Prostate gland (tissue), 2 donors: Measurements from ENCODE around the gene DLX1. TPM values are rescaled to one million over a fixed set of nuclear protein-coding genes. Genes with fewer than 3 reads are reported as not detected.
"Not testable (repeated sequence)": the region's sequence is repeated elsewhere in the genome, so short reads cannot be mapped to it uniquely, and the experiment has no call there.

ENCODE experiments used
- DNase-seq: peaks from one replicate; pipeline ENCODE4 v3.0.0-alpha.2; 2019; ENCODE audit warnings: low spot score
- H3K27ac ChIP-seq, 2 donors: fragments of 200-600 bp; sonication (generic); 2 replicates each; pipeline ENCODE4 v1.5.1; 2017 to 2019
- H3K27me3 ChIP-seq: fragments of 200-600 bp; sonication (generic); replicated peaks from 2 replicates; pipeline ENCODE4 v1.5.1; 2019; ENCODE audit not compliant: insufficient read depth
- H3K36me3 ChIP-seq, 2 donors: fragments of 200-600 bp; sonication (generic); 1 replicate in 1 of 2; 2 replicates in 1 of 2; pipeline versions ENCODE4 v1.5.1 to v1.8.1; 2017 to 2019
- H3K4me1 ChIP-seq: fragments of 200-600 bp; sonication (generic); replicated peaks from 2 replicates; pipeline ENCODE4 v1.5.1; 2019
- H3K4me3 ChIP-seq, 2 donors: fragments of 200-600 bp; sonication (generic); 2 replicates each; pipeline ENCODE4 v1.5.1; 2017 to 2019
- H3K9me3 ChIP-seq: fragments of 200-600 bp; sonication (generic); 2 replicates; pipeline ENCODE4 v1.5.1; 2017
- CTCF ChIP-seq, 4 experiments: fragments of 200-600 bp in 2 of 4; fragments of 450-650 bp in 2 of 4; sonication (generic) in 2 of 4; IDR thresholded peaks; 1 replicate in 3 of 4; 2 replicates in 1 of 4; pipeline ENCODE4 v1.5.1; 2016 to 2019; ENCODE audit warnings: antibody characterized with exemption in 4 of 4, mild to moderate bottlenecking in 2 of 4, moderate library complexity in 2 of 4
- POLR2A ChIP-seq: fragments of 450-650 bp; IDR thresholded peaks from one replicate; pipeline ENCODE4 v1.6.1; 2016; ENCODE audit warnings: antibody characterized with exemption, mild to moderate bottlenecking
- POLR2AphosphoS5 ChIP-seq: sonication (generic); formaldehyde crosslinking; IDR thresholded peaks from one replicate; pipeline ENCODE4 v1.6.1; 2017; ENCODE audit warnings: antibody characterized with exemption
- WGBS: methylation state at CpG from one replicate; pipeline ENCODE4 v1.1.5; 2018; 5-methylcytosine and 5-hydroxymethylcytosine counted together
- intact Hi-C: fragments of 100-400 bp; cut with DNase I; formaldehyde crosslinking; loops from one replicate; pipeline ENCODE4 v1.14.2; 2022
- total RNA-seq, 2 donors: library from RNA; depleted of rRNA; stranded (reverse); fragments of >200 nt; gene quantifications; one replicate each; pipeline ENCODE4 v1.1.0, GENCODE V29; 2016

Gene DLX1
- total RNA-seq, 2 donors from 2014 or later: 1.3 TPM; not detected in 1

- 93% methylated on average over 4 of the region's 4 CpGs for WGBS
- Histone ChIP-seq H3K27me3 (no peaks in the 10 kb centered on the region), H3K4me1 (no peaks in the 10 kb centered on the region), H3K9me3 (no peaks in the 10 kb centered on the region), H3K27ac (no peak overlapping the region), H3K4me3 (no peak overlapping the region), H3K36me3 (no peaks in the 10 kb centered on the region)
- DNase-seq: no peak
- intact Hi-C loops: no loop called here
- TF ChIP-seq POLR2A (no peak), CTCF (IDR thresholded peaks at IDR 0.05) (no peak), POLR2AphosphoS5 (no peak)
Observed at GRCh38 chr2:172135446-172135845, 50.1 kb downstream of the DLX1 start.

GRCh38 chr2:172137109-172137508 lies 51.8 kb downstream of the DLX1 start:
- Histone ChIP-seq H3K4me1 (no peaks in the 10 kb centered on the region), H3K4me3 (no peak overlapping the region), H3K36me3 (no peaks in the 10 kb centered on the region), H3K27me3 (no peaks in the 10 kb centered on the region), H3K9me3 (no peaks in the 10 kb centered on the region), H3K27ac (no peak overlapping the region)
- intact Hi-C loops: no loop called here
- no peak for DNase-seq
- TF ChIP-seq CTCF (IDR thresholded peaks at IDR 0.05): no peak
- no peak for TF ChIP-seq POLR2A
- TF ChIP-seq POLR2AphosphoS5: no peak
- 81% methylated on average over 2 of the region's 2 CpGs for WGBS

GRCh38 chr2:172137943-172138342 lies 52.6 kb downstream of the DLX1 start:
- no peak overlapping the region for H3K4me3 ChIP-seq
- intact Hi-C loops: no loop called here
- whole genome bisulfite sequencing: 68% methylated on average over 2 of the region's 2 CpGs

GRCh38 chr2:172138727-172139126 lies 53.4 kb downstream of the DLX1 start:
- H3K36me3 ChIP-seq, H3K9me3 ChIP-seq, H3K4me1 ChIP-seq, H3K4me3 ChIP-seq, DNase-seq, intact Hi-C loops, H3K27ac ChIP-seq, H3K27me3 ChIP-seq: not testable (repeated sequence)
- 86% methylated on average over 1 of the region's 1 CpG for WGBS

More at GRCh38 chr2:172137943-172138342, 52.6 kb downstream of the DLX1 start:
- H3K27ac ChIP-seq: no peak overlapping the region
- no peaks in the 10 kb centered on the region for H3K27me3 ChIP-seq
- H3K36me3 ChIP-seq: no peaks in the 10 kb centered on the region
- no peaks in the 10 kb centered on the region for H3K9me3 ChIP-seq
- DNase-seq: no peak
- no peak for TF ChIP-seq POLR2AphosphoS5
- TF ChIP-seq CTCF (IDR thresholded peaks at IDR 0.05): no peak
- TF ChIP-seq POLR2A: no peak
- no peaks in the 10 kb centered on the region for H3K4me1 ChIP-seq

Other genes starting within 250 kb of the DLX1 start
- 10 to 100 TPM; 23.5 to 33.9 TPM for gene SLC25A12, start 191.3 kb upstream of the DLX1 start, total RNA-seq
- 10 to 100 TPM; 30.6 to 41.9 TPM for gene HAT1, start 163.0 kb upstream of the DLX1 start, total RNA-seq
- gene METAP1D, start 85.6 kb upstream of the DLX1 start, total RNA-seq: 10 to 100 TPM; 11.6 to 13.6 TPM
- under 1 TPM in 1 of 2 donors, not detected in 1; 0.45 TPM for gene DLX2, start 17.4 kb downstream of the DLX1 start, total RNA-seq